Liver (tissue), 3 donors: Measurements from ENCODE around the gene KCND2.

Source experiments
- CTCF ChIP-seq: fragments of 150-350 bp; IDR thresholded peaks from 2 replicates; pipeline ENCODE4 v1.5.1; 2017; ENCODE audit warnings: improper control_type of control experiment, low read depth, low read length; ENCODE audit not compliant: missing input control
- HNF4A ChIP-seq, 2 donors: conservative IDR thresholded peaks; 2 replicates each; pipeline ENCODE4 v1.6.1; 2016; ENCODE audit warnings: antibody characterized with exemption in 2 of 2, mild to moderate bottlenecking in 2 of 2
- RAD21 ChIP-seq, 2 donors: IDR thresholded peaks; 2 replicates each; pipeline ENCODE4 v1.6.1; 2016; ENCODE audit warnings: antibody characterized with exemption in 2 of 2, mild to moderate bottlenecking in 2 of 2
- TAF1 ChIP-seq: conservative IDR thresholded peaks from 2 replicates; pipeline ENCODE4 v1.6.1; 2016; ENCODE audit warnings: antibody characterized with exemption, mild to moderate bottlenecking
- YY1 ChIP-seq: IDR thresholded peaks from 2 replicates; pipeline ENCODE4 v1.6.1; 2016; ENCODE audit warnings: antibody characterized with exemption, mild to moderate bottlenecking
- TF ChIP-seq, protein P1 (sequence below): IDR thresholded peaks from 2 replicates; pipeline ENCODE4 v1.6.1; 2016; ENCODE audit warnings: antibody characterized with exemption
- donor health status: healthy.
- donor health status: healthy.

DNA sequence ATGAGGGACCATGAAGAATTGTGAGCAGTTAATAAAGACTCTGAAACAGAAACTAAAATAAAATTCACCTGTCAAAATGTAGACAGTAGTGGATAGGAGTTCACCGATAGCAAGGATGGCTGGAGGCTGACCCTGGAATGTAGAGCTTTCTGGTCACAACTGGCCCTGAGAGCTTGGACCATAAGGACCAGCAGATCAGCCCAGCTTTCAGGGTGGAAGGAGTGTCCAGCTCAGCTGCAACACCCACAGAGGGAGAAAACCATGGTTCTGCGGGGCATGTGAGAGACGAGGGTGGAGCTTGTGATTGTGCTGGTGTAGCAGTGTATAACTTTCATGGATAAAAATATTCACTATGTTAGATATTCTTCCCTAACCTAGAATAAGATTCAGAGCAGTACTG, 199.9 kb downstream of the KCND2 start:
- TF ChIP-seq CTCF, result no peak
- TF ChIP-seq HNF4A (conservative IDR thresholded peaks at IDR 0.05), result no peak
- TF ChIP-seq YY1, result no peak
- TF ChIP-seq TAF1, result no peak
- TF ChIP-seq RAD21 (IDR thresholded peaks at IDR 0.05), result no peak
- TF ChIP-seq, protein P1, sequence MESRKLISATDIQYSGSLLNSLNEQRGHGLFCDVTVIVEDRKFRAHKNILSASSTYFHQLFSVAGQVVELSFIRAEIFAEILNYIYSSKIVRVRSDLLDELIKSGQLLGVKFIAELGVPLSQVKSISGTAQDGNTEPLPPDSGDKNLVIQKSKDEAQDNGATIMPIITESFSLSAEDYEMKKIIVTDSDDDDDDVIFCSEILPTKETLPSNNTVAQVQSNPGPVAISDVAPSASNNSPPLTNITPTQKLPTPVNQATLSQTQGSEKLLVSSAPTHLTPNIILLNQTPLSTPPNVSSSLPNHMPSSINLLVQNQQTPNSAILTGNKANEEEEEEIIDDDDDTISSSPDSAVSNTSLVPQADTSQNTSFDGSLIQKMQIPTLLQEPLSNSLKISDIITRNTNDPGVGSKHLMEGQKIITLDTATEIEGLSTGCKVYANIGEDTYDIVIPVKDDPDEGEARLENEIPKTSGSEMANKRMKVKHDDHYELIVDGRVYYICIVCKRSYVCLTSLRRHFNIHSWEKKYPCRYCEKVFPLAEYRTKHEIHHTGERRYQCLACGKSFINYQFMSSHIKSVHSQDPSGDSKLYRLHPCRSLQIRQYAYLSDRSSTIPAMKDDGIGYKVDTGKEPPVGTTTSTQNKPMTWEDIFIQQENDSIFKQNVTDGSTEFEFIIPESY, result no peak
